H1 (cell line): ENCODE results near the gene LGALS12. TPM values are rescaled to one million over a fixed set of nuclear protein-coding genes. Genes with fewer than 3 reads are reported as not detected.

Source experiments
- CHD7 ChIP-seq: fragments of 300-600 bp; sonication (generic); IDR thresholded peaks from 2 replicates; pipeline ENCODE4 v1.7.1; 2012; ENCODE audit warnings: low read length, moderate library complexity, mild to moderate bottlenecking, inconsistent platforms; ENCODE audit not compliant: insufficient replicate concordance
- E2F6 ChIP-seq: IDR thresholded peaks from 2 replicates; pipeline ENCODE4 v1.6.1; 2012; ENCODE audit warnings: inconsistent platforms
- EZH2 ChIP-seq: fragments of 200-600 bp; sonication (generic); IDR thresholded peaks from 2 replicates; pipeline ENCODE4 v1.7.1; 2012; ENCODE audit warnings: low read depth, mild to moderate bottlenecking, moderate library complexity, low read length, inconsistent platforms; ENCODE audit not compliant: severe bottlenecking
- FOSL1 ChIP-seq: IDR thresholded peaks from 2 replicates; pipeline ENCODE4 v1.6.1; 2011; ENCODE audit warnings: mild to moderate bottlenecking, low read depth, low read length, moderate library complexity; ENCODE audit not compliant: insufficient read depth
- JUN ChIP-seq: IDR thresholded peaks from 2 replicates; pipeline ENCODE4 v1.6.1; 2011; ENCODE audit warnings: low read depth, mild to moderate bottlenecking, improper control_type of control experiment, low read length
- KDM4A ChIP-seq: IDR thresholded peaks from one replicate; pipeline ENCODE4 v1.7.1; 2012; ENCODE audit warnings: low read depth, mild to moderate bottlenecking, moderate library complexity, low read length, inconsistent platforms; ENCODE audit not compliant: severe bottlenecking
- MAFK ChIP-seq: IDR thresholded peaks from 2 replicates; pipeline ENCODE4 v1.6.1; 2012; ENCODE audit warnings: low read depth, mild to moderate bottlenecking, improper control_type of control experiment, low read length
- NRF1 ChIP-seq: IDR thresholded peaks from 2 replicates; pipeline ENCODE4 v1.6.1; 2011; ENCODE audit warnings: mild to moderate bottlenecking, low read depth, low read length, improper control_type of control experiment
- POLR2AphosphoS5 ChIP-seq: IDR thresholded peaks from 2 replicates; pipeline ENCODE4 v1.6.1; 2011; ENCODE audit warnings: low read depth, low read length
- SIX5 ChIP-seq: IDR thresholded peaks from 2 replicates; pipeline ENCODE4 v1.6.1; 2011; ENCODE audit warnings: mild to moderate bottlenecking, low read depth, low read length
- TAF1 ChIP-seq: IDR thresholded peaks from 2 replicates; pipeline ENCODE4 v1.6.1; 2011; ENCODE audit warnings: mild to moderate bottlenecking, low read depth, low read length
- ZNF274 ChIP-seq: IDR thresholded peaks from 2 replicates; pipeline ENCODE4 v1.7.0; 2012; ENCODE audit warnings: low read length, borderline replicate concordance; ENCODE audit errors: extremely low read depth
- polyA plus RNA-seq, 7 experiments: library from polyadenylated mRNA; depleted of rRNA in 3 of 7; stranded (reverse) in 5 of 7; unstranded in 2 of 7; fragments of >200 nt in 5 of 7; fragments of 200-250 nt in 2 of 7; gene quantifications; 1 replicate in 5 of 7; 2 replicates in 1 of 7; 4 replicates in 1 of 7; pipeline versions ENCODE4 v1.2.1 to v1.2.3, GENCODE V29; 2011 to 2013; ENCODE audit warnings: missing spikeins in 2 of 7, mixed read lengths in 2 of 7
- total RNA-seq: library from RNA; stranded (reverse); fragmentation: NEBNext Ultra II Directional; extraction: Animal tissue kit (Norgen Biotek cat#: 25700); gene quantifications from 2 replicates; pipeline ENCODE4 v1.2.1, GENCODE V29; 2021

Gene LGALS12
- total and polyA plus RNA-seq, 2 of the 8 experiments (the other 6 are each of a cell fraction or from before 2014, with no cell fraction given): 1.6 to 2.9 TPM

- no peak for TF ChIP-seq CHD7
- no peak for TF ChIP-seq SIX5
- no peak for TF ChIP-seq ZNF274
- no peak for TF ChIP-seq TAF1
- TF ChIP-seq EZH2: no peak
- TF ChIP-seq FOSL1: no peak
- no peak for TF ChIP-seq E2F6
- no peak for TF ChIP-seq MAFK
- TF ChIP-seq POLR2AphosphoS5: no peak
- no peak for TF ChIP-seq NRF1
- no peak for TF ChIP-seq JUN
- no peak for TF ChIP-seq KDM4A
Measured at GRCh38 chr11:63507511-63507910, 1.6 kb downstream of the LGALS12 start (continued).
